Posterior vena cava (tissue), 2 donors: Measurements from ENCODE around the gene SPPL2A. TPM values are rescaled to one million over a fixed set of nuclear protein-coding genes. Genes with fewer than 3 reads are reported as not detected.

ENCODE experiments used
- DNase-seq: peaks from one replicate; pipeline ENCODE4 v3.0.0-alpha.2; 2020; ENCODE audit warnings: low spot score
- intact Hi-C, 2 donors: fragments of 100-400 bp; cut with DNase I; formaldehyde crosslinking; loops; one replicate each; pipeline versions ENCODE4 v1.14.1 to v1.14.2; 2022 to 2023
- total RNA-seq, 2 donors: library from RNA; stranded (reverse); fragmentation: NEBNext Ultra II Directional; extraction: Animal tissue kit (Norgen Biotek cat#: 25700); gene quantifications; one replicate each; pipeline ENCODE4 v1.2.1, GENCODE V29; 2021
- donor health status: DM: yes; HTN: yes; CAD: no.
- donor health status: DM: yes; HTN: yes; CAD: no.

SPPL2A gene
- total RNA-seq, 2 donors from 2014 or later: 98.9 to 108 TPM

- DNase-seq: no peak
- intact Hi-C loops: no loop called here
Observed at GRCh38 chr15:50777042-50777441, 11.5 kb upstream of the SPPL2A start.

DNA sequence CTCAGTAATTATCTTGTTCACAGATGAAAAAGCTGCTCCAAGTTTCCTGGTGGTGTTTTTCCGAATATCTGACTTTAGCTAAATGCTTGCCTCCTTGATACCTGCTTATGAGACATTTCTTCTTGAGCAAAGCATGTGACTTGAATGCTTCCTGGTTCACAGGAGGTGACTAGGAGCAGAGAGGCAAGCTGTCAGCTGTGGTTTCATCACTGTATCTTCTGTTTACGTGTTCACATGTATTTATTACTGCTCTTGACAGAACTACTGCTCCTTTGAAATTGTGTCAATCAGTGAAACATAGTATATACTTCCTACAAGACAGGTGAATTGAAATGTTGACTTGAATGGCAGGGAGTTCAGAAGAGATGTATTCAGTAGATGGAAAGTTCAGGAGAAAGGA is 8.9 kb upstream of the SPPL2A start:
- intact Hi-C loops: no loop called here
- no peak for DNase-seq

- DNase-seq: no peak
- intact Hi-C loops: no loop called here
Observed at GRCh38 chr15:50773389-50773788, 7.9 kb upstream of the SPPL2A start.

DNA sequence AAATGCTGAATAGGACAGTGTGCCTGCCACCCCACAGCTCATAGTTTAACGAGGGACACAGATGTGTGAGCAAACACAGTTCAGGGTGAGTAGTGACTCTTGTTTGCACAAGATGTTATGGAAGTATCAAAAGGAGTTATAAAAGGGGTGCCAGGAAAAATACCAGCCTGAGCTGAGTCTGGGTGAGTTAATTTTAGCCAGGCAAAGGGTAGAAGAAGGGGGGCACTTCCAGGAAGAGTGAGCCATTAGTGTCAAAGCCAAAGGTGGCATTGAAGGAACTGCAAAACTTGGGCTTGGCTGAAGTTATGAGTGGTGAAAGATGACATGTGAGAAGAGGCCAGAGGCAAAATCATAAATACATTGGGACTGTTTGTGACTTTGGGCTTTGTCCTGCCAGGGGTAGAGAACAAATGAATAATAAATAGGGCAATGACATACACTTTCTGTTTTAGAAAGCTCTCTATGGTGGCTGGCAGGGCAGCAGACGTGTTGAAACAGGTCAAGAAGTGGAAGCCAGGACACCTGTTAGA is 1.9 kb upstream of the SPPL2A start:
- intact Hi-C loops: no loop called here

DNA sequence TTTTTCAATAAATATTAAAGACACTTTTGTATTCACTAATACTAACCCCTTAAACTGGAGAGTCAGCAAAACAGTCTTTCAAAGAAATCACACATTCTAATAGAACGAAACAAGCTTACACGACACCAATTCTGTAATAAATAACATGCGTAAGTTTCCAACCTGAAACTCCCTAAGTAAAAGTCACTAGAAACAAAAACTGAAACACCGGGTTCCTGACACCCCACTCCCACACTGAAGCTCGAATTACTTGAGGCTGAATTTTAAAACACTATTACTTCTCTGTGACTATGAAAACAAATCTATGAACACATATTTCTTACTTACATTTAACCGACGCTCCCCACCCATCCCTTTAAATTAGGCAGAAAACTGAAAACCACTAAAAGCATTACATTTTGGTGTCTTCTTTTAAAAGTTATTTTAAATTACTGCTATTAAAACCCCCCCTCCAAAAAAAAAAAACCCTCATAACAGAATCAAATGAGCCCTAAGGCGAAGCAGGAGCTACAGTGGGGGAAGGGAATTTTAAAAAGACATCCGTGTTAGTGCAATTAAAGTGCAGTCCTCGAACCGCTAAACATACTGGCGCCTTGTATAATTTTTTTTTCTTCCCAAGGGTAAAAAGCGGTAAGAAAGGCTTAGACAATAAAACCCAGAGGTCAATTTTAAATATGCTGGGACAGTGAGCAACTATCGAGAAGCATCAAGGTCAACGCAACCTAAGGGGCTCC is 878 bp downstream of the SPPL2A start:
- no peak for DNase-seq
- intact Hi-C loops: no loop called here

More for the DNA sequence above, 1.9 kb upstream of the SPPL2A start:
- DNase-seq: no peak

DNA sequence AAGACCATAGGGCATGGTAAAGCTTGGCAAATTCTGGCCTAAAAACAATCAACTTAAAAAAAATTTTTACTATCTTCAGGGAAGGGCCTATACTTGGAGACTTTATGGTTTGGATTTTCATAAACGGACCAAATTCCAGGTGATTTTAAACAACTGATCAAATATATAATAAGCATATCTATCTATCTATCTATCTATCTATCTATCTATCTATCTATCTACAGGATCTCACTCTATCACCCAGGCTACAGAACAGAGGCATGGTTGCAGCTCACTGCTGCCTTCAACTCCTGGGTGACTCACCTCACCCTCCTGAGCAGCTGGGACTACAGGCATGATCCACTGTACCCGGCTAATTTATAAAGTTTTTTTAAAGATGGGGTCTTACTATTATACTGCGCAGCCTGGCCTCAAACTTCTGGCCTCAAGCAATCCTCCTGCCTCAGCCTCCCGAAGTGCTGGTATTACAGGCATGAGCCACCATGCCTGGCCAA is 6.7 kb downstream of the SPPL2A start:
- intact Hi-C loops: no loop called here
- DNase-seq: no peak

GRCh38 chr15:50753463-50753862 is 12.0 kb downstream of the SPPL2A start:
- DNase-seq: no peak
- intact Hi-C loops: no loop called here

- intact Hi-C loops: no loop called here
- no peak for DNase-seq
Observed at GRCh38 chr15:50751394-50751793, 14.1 kb downstream of the SPPL2A start.

DNA sequence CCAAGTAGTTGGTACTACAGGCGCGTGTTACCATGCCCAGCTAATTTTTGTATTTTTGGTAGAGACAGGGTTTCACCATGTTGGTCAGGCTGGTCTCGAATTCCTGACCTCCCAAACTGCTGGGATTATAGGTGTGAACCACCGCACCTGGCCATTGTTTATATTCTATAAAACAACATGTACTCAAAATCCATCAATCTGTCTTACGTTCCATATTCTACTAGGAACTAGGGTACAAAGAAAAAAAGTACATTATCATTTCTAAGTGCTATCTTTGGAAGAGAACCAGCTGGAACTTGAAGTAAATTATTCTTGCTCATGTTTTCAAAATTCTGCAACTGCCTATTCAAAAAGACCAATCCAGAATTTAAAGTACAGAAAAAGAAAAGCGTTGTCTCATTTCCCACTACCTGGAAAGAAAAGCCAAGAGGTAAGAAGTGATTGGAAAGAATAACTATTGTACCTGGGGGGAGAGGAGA is 15.2 kb downstream of the SPPL2A start:
- intact Hi-C loops: no loop called here
- no peak for DNase-seq

DNA sequence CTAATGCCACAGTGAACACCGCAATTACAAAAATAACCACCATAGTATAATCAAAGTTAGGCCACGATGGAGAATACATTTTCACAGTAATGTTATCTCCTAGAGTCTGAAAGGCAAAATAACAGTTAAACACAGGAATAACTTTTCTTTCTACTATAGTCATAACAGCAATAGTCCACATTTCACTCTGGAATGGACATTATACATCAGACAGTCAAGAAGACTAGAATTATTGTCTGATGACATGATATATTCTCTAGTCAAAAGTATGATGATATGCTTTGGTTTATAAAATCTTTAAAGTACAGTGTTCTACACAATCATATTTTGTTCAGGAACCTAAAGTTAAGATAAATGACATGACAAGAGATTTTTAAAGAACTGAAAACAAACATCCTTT is 18.0 kb downstream of the SPPL2A start:
- DNase-seq: no peak
- intact Hi-C loops: loop anchor here in 1 of 2 donors (10.0 kb wide), 1 partner anchor 137 kb away; no protein-coding TSS in a partner anchor

- DNase-seq: no peak
- intact Hi-C loops: loop anchor here in 1 of 2 donors (10.0 kb wide), 1 partner anchor 140 kb away; no protein-coding TSS in a partner anchor
Observed at GRCh38 chr15:50744601-50745000, 20.9 kb downstream of the SPPL2A start.

DNA sequence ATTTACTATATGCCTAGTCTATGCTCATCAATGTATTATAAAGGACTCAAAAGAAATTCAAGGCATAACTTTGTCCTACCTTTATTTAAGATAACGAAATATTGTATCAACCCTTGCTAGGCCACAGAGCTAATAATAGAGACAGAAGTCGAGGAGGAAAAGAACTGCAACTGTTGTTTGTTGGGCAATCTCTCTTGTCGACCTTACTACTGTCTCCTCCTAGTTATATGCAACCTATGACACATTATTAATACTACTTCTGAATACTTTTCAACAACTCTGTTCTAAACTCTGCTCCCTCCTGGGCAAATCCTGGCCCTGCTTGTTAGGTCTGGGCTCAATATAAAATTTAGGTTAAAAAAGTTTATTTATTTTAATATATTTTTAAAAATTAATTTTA is 24.6 kb downstream of the SPPL2A start:
- DNase-seq: no peak
- intact Hi-C loops: loop anchor here in 1 of 2 donors (10.0 kb wide), 1 partner anchor 144 kb away; no protein-coding TSS in a partner anchor

DNA sequence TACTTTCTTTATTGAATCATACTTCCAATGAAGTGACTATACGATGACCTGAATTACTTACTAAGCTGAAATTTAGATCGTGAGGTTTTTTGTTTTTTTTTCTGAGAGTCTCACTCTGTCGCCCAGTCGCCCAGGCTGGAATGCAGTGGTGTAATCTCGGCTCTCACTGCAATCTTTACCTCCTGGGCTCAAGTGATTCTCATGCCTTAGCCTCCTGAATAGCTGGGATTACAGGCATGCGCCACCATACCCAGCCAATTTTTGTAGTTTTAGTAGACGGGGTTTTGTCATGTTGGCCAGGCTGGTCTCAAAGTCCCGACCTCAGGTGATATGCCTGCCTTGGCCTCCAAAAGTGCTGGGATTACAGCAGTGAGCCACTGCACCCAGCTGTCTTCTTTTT is 28.7 kb downstream of the SPPL2A start:
- intact Hi-C loops: no loop called here
- no peak for DNase-seq

- intact Hi-C loops: no loop called here
- DNase-seq: no peak
Observed at GRCh38 chr15:50735156-50735555, 30.4 kb downstream of the SPPL2A start.

- intact Hi-C loops: no loop called here
- no peak for DNase-seq
Observed at GRCh38 chr15:50726315-50726714, 39.2 kb downstream of the SPPL2A start.

- intact Hi-C loops: no loop called here
- DNase-seq: no peak
Observed at GRCh38 chr15:50718700-50719125, 46.8 kb downstream of the SPPL2A start.

DNA sequence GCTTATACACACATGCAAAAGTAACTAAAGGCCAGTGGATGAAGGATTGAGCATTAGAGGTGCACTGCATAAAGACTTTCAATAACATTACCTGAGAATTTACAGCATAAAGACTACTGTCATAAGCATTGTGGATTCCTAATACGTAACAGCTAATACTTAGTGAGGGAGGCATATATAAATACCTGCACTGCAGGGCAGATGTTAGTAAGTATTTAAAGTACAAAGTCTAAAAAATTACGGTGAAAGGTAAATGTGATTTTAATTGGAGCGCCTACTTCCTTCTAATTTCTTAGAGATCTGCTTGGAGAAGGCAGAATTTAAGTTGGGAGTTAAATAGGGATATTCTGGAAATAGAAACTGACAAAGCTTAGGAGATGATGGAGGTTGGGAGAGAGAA is 53.5 kb downstream of the SPPL2A start:
- intact Hi-C loops: no loop called here
- no peak for DNase-seq

GRCh38 chr15:50710585-50710984 is 54.9 kb downstream of the SPPL2A start:
- no peak for DNase-seq
- intact Hi-C loops: no loop called here

- intact Hi-C loops: no loop called here
- no peak for DNase-seq
Observed at GRCh38 chr15:50707878-50708427, 57.6 kb downstream of the SPPL2A start.

- intact Hi-C loops: no loop called here
- DNase-seq: no peak
Observed at GRCh38 chr15:50702762-50703334, 62.7 kb downstream of the SPPL2A start.
